ENCODE results near the gene ZNF205.
A peak's percentile ranks its signal among the peaks of the same experiment; 100 is the strongest.
"Not testable (repeated sequence)": the region's sequence is repeated elsewhere in the genome, so short reads cannot be mapped to it uniquely, and the experiment has no call there.

Gene ZNF205

DNA sequence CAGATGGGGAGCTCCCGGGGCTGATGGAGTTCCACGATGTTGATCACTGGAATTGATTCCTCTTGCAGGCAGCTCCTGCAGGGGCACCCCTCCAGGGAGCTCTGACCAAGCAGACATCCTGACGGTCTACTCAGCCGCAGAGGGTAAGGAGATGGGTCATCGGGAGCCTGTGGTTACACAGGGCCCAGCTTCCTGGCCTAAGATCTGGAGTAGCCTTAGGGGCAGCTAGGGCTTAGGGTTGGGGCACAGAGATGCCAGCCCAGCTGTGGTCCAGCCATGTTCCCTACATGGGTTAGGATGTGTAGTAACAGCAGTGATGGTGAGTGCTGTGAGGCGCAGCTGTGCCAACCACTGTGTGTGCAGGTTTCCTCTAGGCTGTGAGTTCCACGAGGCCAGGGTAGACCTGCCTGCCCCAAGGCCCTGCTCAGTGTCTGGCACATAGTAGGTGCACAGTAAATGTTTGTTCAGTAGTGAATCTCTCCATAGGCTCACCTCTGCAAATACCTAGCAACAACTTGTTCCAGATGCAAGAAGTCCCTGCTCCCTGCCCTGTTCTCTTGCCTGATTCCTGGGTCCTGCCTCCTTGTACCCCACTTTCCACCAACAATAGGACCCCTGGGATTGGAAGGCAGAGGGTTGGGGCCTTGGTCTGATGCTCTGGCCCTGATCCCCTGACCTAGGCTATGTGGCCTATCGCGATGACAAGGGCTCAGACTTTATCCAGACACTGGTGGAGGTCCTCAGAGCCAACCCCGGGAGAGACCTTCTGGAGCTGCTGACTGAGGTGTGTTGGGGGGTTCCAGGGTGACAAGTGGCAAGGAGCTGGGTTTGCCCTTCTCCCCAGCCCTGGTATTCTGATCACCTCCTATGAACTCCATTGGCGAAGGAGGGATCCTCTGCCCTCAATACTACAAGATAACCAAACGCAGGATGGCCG, 36.1 kb downstream of the ZNF205 start:
- no peak for DNase-seq (ENCODE audit: low read depth)

DNA sequence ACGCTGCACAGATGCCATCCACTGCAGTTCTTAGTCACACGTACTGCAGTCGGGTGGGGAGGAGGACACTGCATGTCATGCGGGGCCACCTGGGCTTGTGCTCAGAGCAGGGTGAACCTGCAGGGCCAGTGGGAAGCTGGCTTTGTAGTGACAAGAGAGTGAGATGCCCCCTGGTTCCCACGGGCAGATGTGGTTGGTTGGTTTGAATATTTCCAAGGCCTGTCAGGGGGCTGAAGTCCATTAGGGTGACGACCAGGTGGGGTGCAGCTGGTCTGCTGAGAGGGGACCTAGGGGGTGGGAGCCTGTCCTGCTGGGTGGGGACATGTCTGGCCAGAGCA, 36.8 kb downstream of the ZNF205 start:
- no peak for DNase-seq (ENCODE audit: low read depth)

DNA sequence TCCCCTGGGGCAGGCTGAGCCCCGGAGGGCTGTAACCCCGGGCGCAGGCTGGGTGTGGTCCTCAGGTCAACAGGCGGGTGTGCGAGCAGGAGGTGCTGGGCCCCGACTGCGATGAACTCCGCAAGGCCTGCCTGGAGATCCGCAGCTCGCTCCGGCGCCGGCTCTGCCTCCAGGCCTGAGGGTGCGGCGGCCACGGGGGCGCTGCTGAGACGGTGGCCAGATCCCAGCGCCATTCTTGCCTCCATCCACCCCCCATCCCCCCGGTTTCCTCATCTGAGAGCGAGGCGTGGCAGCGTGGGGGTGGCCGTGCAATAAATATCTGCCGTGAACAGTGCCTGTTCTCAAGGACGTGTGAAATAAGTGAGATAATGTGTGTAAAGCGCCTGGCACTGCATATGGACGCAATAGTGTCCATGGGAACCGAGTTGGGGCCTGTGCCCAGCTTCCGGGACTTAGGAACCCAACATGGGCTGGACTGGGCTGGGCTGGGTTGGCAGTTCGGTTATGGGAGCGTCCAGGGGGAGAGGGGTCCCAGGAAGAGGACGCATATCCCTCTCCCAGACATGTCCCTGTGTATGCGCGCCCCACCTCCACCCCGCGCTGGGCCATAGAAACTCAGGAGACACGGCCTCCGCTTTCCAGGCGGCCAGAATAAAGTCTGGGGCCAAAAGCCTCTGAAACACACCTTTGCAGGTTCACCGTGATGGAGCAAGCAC, 37.4 kb downstream of the ZNF205 start:
- DNase-seq (ENCODE audit: low read depth), result peak; percentile 39

DNA sequence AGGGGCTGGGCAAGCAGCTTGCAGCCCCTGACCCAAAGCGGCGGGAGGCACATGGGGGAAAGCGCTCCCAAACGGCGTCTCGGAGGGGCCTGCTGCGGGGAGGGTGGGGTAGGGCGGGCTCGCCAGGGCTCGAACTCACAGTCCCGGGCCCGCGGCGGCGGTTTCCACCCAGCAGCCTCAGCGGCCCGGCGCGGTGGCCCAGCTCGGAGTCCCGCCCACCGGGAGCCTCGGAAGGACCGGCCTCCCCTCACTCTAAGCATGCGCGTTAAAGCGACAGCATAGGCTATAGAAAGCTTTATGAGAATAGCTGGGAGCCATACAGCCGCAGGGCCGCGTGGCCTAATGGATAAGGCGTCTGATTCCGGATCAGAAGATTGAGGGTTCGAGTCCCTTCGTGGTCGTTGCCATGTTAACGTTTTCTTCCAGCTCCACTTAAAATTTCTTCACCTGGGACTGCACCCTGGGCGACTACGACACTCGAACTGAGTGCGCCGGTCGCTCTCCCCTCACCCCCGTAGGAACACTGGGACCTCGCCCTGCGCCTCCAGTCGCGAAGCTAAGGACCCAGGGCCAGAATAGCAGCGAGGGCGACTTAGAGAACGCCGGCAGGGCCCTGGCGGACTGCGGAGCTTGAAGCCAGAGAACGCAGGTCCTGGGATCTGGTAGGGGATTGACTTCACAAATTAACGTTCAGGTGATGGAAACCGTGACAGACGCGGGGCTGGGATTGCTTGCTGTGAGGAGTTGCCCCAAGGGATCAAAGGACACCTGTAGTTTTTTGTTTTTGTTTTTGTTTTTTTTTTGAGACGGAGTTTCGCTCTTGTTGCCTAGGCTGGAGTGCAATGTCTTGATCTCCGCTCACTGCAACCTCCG, 38.2 kb downstream of the ZNF205 start:
- DNase-seq (ENCODE audit: low read depth), result peak; percentile 97

DNA sequence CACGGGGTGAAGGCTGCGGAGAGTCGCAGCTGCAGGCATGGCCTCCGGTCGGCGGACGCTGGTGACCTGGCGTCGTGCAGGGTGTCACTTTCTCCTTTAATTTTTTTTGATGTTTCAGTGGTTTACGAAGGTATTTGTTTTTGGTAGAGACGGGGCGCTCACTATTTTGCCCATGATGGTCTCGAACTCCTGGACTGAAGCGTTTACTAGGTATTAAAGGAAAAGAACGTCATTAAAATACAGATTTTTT, 39.6 kb downstream of the ZNF205 start:
- DNase-seq (ENCODE audit: low read depth), result no peak

DNA sequence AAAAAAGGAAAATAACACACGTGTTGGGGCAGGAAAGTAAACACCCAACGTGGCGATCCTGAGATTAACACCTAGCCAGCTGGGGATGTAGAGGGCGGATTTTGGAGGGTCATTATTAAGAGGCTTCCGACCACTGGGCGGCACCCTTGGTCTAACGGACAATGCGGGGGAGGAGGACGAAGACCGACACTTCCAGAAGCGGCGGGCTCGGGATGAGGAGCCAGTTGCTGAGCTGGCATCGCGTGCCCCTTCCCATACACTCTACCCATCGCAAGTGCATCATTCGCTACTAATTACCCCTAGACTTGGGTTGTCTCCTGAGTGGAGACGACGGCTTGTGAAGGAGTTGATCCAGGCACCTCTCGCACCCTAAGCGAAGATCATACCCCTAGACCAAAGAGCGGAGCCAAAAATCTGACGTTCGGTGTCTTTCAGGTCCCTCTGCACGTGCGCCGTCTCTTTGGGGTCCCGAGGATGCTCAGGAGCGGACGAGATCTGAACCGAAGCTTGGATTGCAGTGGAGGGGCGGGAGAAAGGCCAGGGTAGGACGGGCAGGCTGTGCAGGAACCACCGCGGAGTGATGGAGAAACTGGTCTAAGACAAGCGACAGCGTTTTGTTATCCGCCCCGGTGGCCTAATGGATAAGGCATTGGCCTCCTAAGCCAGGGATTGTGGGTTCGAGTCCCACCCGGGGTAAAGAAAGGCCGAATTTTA, 40.0 kb downstream of the ZNF205 start:
- peak; percentile 51 for DNase-seq (ENCODE audit: low read depth)

DNA sequence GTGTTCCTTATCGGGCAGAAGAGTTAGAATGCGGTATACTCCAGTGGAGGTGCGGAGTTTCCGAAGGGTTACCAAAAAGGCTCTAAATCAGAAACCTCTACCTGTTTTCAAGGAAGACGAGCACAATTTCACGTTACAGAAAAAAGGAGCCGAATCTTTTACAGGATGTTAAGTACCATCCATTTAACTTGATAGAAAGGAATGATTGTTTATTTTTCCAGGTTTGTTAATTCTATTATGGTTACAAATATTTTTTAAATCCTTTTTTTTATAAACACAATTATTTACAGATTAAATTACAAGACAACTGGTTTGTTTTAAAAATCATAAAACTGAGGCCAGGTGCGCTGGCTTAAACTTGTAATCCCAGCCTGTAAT, 40.6 kb downstream of the ZNF205 start:
- no peak for DNase-seq (ENCODE audit: low read depth)

DNA sequence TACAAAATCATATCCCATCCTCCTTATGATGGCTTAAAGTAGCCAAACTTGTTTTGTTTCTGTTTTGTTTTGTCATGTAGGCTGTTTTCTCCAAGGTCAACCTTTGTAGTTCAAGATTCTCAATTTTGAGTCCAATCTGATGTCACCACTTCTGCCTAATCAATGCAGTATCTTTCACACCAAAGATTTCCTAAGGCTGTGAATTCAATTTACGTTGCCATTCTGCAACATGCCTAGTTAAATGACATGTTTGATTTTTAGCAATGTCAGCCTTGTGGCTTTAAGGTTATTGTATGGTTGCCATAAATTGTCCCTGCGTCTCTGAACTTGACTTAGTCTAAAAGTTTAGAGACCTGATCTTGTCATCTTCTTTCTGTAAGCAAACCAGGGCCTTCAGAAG, 42.8 kb downstream of the ZNF205 start:
- DNase-seq (ENCODE audit: low read depth), result no peak

DNA sequence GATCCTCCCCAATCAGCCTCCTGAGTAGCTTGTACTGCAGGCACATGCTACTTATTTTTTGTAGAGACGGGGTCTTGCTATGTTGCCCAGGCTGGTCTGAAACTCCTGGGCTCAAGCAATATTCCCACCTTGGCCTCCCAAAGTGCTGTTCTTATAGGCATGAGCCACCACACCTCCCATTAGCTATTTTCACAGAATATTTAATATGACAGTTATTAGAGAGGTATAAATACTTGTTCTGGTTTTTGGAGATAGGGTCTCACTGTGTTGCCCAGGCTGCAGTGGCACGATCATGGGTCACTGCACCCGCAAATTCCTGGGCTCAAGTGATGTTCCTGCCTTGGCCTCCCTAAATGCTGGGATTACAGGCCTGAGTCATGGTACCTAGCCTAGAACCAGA, 43.6 kb downstream of the ZNF205 start:
- DNase-seq (ENCODE audit: low read depth), result no peak

DNA sequence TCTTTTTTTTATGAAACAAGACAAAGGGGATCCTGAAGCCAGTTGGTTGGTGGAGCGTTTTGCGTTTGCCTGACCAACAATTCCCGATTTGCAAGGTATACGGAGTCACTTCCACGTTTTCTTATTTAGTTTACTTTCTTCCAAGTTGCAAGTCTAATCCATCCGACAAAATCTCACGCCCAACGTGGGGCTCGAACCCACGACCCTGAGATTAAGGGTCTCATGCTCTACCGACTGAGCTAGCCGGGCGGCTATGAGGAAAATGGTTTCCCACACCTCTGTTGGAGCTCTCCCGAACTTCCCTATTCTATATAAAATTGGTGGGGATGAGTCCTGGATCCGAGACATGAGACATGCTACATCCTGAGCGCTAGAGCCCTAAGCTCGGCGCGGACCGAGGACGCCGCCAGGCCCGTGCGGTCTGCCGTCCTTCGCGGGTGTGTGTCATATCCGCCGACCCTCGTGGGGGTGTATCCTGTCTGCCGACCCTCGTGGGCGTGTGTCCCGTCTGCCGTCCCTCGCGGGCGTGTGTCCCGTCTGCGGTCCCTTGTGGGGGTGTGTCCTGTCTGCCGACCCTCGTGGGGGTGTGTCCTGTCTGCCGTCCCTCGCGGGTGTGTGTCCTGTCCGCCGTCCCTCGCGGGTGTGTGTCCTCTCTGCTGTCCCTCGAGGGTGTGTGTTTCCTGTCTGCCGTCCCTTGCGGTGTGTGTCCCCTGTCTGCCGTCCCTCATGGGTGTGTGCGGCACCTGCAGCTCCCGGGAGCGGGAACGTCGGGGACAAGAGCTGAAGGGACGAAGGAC, 45.0 kb downstream of the ZNF205 start:
- peak; percentile 33 for DNase-seq (ENCODE audit: low read depth)

DNA sequence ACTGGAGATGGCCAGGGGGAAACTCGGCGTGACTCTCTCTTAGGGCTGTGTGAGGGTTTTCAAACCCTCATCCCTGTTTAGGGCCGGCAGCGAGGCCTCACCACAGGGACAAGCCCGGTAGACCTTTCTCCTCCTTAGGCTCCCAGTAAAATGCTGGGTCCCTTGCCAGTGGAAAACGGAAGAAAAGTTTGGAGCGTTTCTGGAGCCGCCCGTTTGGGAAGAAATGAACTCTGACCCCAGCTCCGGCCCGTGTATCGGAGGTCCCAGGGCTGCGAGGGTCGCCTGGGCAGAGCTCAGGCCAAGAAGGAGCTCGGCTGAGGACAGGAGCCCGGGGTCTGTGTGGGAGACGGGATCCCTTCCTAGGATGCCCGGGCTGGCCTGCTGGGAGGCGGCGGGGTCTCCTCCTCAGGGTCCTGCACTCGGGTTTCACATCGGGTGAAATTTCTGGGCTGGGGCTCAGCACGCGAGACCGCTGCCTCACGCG, 45.7 kb downstream of the ZNF205 start:
- DNase-seq (ENCODE audit: low read depth), result no peak

DNA sequence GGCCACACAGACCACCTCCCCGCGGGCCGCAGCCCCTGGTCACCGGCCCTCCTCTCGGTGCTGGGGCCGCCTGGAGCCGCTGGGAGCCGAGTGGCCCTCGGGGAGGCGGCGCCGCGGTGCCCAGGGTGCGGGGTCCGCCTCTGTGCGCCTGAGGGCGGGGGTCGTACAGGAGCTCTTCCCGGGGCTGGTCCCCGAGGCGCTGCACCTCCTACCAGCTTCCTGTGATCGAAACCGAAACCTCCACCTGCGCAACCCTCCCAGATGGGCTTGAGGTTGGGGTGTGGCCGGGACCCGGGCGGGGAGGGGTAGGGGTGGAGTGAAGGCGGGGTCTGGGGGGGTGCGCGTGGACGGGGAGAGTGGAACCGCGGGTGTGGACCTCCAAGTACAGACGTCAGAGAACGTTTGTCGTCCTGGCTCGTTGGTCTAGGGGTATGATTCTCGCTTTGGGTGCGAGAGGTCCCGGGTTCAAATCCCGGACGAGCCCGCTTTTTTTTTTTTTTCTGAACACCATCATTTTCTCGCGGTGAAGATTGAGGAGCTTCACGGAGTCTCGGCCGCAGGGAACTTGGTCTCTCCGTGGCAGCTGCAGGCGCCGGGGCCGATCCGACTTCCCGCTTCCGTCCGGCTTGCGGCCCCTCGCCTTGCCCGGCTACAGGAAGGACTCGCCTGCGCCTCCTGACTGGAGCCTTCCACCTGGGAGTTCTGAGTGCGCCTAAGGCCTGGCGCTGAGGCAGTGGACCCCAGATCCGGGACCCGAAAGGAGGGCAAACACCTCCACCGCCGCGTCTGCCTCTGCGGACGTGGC, 46.3 kb downstream of the ZNF205 start:
- DNase-seq (ENCODE audit: low read depth), result peak; percentile 94

DNA sequence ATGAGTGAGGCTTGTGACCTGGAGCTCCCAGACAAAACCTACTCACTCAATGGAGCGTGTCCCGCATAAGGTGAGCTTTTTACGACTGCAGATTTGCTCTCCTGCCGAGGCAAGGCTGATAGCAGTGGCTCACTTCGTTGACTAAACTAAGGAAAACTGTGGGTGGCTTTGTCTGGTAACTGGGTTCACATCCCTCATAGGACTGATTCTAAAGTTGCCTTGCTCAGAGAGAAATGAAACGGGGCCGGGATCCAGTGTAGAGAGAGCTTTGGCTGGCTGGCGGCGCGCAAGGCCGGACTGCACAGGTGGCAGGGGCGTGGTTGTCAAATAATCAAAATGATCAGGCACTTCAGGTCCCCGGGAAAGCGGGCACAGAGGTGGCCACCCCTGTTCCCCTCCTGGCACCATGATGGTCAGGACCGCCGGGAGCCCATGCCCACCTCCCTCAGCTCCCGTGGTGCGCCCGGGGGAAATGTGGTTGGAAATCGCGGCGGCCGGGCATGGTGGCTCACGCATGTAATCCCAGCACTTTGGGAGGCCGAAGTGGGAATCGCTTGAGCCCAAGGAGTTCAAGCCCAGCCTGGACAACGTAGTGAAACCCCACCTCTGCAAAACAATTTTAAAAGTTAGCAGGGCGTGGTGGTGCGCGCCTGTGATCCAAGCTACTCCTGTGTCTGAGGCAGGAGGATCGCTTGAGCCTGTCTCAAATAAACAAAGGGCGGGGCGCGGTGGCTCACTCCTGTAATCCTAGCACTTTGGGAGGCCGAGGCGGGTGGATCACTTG, 49.0 kb downstream of the ZNF205 start:
- DNase-seq (ENCODE audit: low read depth), result no peak

DNA sequence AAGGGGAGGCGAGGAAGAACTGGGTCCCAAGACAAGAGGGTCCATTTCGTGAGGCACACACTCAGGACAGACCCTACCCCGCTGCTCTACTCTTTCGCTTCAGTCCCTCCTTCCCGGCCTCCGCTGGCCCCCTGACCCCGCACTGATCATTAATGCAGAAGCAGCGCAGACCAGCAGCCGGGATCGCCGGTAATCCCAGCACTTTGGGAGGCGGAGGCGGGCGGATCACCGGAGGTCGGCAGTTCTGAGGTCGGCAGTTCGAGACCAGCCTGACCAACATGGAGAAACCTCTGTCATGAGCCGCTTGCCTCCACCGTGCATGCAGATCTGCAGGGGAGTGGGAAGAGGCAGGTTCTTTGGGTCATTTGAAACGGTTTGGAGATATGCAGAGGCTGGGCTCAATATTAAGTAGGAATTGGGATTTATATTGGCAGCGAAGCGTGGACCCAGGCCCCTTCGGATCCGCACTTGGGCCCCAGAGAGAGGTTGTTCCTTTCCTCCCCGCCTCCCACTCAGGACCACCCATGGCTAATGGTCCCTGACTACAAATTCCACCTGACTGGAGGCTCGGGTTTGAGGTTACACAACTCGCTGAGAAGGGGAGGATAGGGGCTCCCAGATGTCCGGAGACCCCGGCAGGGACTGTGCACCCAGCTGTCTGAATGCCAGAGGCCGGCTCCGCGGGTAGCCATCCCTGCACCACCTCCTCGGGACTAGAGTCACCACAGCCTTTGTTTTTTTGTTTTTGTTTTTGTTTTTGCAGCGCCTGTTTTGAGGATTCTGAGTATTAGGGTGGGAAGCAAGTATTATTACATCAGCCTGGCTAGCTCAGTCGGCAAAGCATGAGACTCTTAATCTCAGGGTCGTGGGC, 52.0 kb downstream of the ZNF205 start:
- no peak for DNase-seq (ENCODE audit: low read depth)

DNA sequence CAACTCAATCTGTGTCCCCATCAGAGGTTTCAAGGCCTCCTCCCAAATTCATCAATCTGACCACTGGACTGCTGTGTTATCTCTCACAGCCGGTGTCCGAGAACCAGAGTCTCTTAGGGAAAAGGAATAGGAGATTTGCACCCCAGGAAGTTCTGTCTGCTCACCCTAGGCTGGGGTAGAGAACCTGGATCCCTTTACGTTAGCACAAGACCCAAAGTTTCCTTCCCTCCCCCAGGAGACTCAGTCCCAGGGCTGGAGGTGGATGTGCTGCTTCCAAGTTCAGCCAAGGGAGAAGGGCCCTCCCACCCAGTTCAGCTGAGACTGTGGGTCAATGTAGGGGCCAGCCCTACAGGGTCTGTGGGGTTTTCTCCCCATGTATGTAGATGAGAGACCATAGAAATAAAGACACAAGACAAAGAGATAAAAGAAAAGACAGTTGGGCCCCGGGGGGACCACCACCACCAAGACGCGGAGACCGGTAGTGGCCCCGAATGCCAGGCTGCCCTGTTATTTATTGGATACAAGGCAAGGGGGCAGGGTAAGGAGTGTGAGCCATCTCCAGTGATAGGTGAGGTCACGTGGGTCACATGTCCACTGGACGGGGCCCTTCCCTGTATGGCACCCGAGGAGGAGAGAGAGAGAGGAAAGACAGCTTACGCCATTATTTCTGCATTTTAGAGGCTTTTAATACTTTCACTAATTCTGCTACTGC, 52.9 kb downstream of the ZNF205 start:
- DNase-seq (ENCODE audit: low read depth), result no peak

DNA sequence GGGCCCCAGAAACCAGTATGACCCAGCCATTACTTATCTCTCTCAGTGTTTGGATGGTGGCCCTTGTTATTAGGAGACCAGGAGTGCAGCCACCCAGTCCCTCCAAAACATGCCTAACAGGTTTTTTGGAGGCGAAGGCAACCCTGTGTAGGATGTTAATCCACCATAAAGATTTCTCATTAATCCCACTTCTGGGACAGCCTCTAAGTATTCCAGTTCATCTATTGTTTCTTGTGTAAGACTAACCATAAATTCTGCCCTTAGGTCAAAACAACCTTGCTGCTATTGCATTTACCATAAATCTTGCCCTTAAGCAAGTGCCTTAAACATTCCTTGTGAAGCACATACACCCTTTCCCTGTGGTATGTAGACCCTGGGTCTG, 54.1 kb downstream of the ZNF205 start:
- no peak for DNase-seq (ENCODE audit: low read depth)

DNA sequence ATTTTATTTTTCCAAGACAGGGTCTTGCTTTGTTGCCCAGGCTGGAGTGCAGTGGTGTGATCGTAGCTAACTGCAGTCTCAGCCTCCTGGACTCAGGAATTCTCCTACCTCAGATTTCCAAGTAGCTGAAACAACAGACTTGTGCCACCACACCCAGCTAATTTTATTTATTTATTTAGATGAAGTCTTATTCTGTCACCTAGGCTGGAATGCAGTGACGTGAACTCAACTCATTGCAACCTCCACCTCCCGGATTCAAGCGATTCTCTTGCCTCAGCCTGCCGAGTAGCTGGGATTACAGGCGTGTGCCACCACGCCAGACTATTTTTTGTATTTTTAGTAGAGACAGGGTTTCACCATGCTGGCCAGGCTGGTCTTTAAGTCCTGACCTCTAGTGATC, 56.3 kb downstream of the ZNF205 start:
- DNase-seq (ENCODE audit: low read depth), result not testable (repeated sequence)

Measured in activated T-cell treated with anti-CD3 and anti-CD28 coated beads for 1 hour (primary cell).